NCI-H2029 treated with DMSO at 0.1 percent for 48 hours (cell line): ENCODE measurements around the gene REX1BD.

Experiments used
- DNase-seq: peaks from one replicate; lab custom pipeline; 2025; lab: John Stamatoyannopoulos, UW

The REX1BD gene

GRCh38 chr19:18603255-18603957 is 14.8 kb downstream of the REX1BD start:
- no peak for DNase-seq

GRCh38 chr19:18603958-18604819 is 15.6 kb downstream of the REX1BD start:
- no peak for DNase-seq

GRCh38 chr19:18604820-18605159 is 16.2 kb downstream of the REX1BD start:
- DNase-seq: no peak

GRCh38 chr19:18605196-18605545 is 16.6 kb downstream of the REX1BD start:
- DNase-seq: no peak

- DNase-seq: no peak
Observed at GRCh38 chr19:18605546-18606280, 17.1 kb downstream of the REX1BD start.

- DNase-seq: no peak
Observed at GRCh38 chr19:18606281-18607225, 18.0 kb downstream of the REX1BD start, which contains the start of gene CRLF1. TSS of gene CRLF1 (minus strand) at chr19:18606799. CDS start at chr19:18606656, 143 bp downstream.

GRCh38 chr19:18607226-18608101 is 18.9 kb downstream of the REX1BD start:
- no peak for DNase-seq

- DNase-seq: no peak
Observed at GRCh38 chr19:18608102-18608804, 19.7 kb downstream of the REX1BD start.

GRCh38 chr19:18608805-18609716 is 20.5 kb downstream of the REX1BD start:
- DNase-seq: no peak

- DNase-seq: no peak
Observed at GRCh38 chr19:18609717-18610051, 21.1 kb downstream of the REX1BD start.

- no peak for DNase-seq
Observed at GRCh38 chr19:18610245-18610555, 21.6 kb downstream of the REX1BD start.

- DNase-seq: no peak
Observed at GRCh38 chr19:18610556-18611326, 22.1 kb downstream of the REX1BD start.

GRCh38 chr19:18611327-18612050 is 22.9 kb downstream of the REX1BD start:
- no peak for DNase-seq

- DNase-seq: no peak
Observed at GRCh38 chr19:18612051-18612771, 23.6 kb downstream of the REX1BD start.

GRCh38 chr19:18612772-18613588 is 24.4 kb downstream of the REX1BD start, which contains the start of gene TMEM59L:
TSS of gene TMEM59L (plus strand) at chr19:18612870. CDS start at chr19:18612959, 89 bp downstream.
- DNase-seq: no peak
